Kidney tubule cell (primary cell): ENCODE data around the gene NECAB3.

Source experiments
- DNase-seq: peaks from one replicate; pipeline ENCODE4 v3.0.0-alpha.2; 2018; ENCODE audit warnings: low spot score

The NECAB3 gene

DNA sequence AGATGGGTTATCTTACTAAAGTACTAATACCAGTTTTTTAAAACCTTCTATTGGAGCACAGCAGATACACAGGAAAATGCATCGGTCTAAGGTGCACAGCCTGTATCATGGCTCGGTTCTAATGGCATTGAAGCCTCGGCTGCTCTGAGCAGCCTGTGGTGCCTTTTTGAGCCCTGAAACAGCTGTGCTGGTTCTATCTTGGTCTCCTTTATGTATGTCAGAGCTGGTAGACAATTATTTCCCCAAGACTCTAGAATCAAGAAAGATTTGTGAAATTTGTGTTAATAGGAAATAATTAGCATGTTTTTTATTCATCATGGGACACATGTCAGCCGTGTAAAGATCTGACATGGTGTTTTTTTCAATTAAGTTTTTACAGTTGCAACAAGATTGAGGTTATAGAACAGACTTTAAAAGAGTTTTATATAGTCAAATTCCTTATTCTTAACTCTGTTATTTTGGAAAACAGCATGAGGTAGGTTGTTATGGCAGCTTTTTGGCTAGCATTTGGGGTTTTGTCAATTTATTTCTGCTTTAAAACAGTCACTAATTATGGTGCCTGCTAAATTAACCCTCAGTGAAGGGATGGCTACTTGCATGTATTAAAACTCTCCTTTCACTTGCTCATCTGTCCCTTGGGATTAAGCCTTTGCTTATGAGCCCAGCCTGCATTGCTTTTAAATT is 52.4 kb downstream of the NECAB3 start:
- DNase-seq = no peak

GRCh38 chr20:33612001-33612400 is 62.2 kb downstream of the NECAB3 start:
- no peak for DNase-seq

GRCh38 chr20:33611106-33611505 is 63.1 kb downstream of the NECAB3 start:
- no peak for DNase-seq

DNA sequence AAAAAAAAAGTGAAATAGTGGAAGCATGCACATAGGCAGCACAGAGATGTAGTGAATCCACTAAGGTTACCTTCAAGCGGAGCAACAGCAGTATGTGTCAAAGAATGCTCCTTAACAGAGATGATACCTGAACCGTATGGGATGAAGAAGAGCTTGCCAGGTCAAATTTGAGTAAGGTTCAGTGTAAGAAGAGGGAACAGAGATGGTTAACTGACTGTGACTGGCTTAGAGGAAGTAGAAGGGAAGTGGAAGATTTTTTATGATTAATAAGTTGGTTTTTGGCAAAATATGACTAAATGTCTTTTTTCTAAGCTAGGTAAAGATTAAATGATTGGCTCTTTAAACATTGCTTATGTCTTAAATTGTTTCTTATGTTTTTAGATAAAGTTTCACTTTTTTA is 64.7 kb downstream of the NECAB3 start:
- no peak for DNase-seq
